HEK293 (cell line): ENCODE measurements around the gene BDKRB1.
A peak's percentile ranks its signal among the peaks of the same experiment; 100 is the strongest.
"Not testable (repeated sequence)": the region's sequence is repeated elsewhere in the genome, so short reads cannot be mapped to it uniquely, and the experiment has no call there.

Source experiments
- CTCF ChIA-PET: fragments of 350-600 bp; formaldehyde crosslinking; extraction: SDS; loops from one replicate; lab custom pipeline; 2021; ENCODE audit warnings: antibody characterized with exemption; lab: Yijun Ruan, JAX
- POLR2A ChIA-PET: fragments of 300-600 bp; formaldehyde crosslinking; extraction: SDS; loops from one replicate; lab custom pipeline; 2020; ENCODE audit warnings: antibody characterized with exemption, inconsistent platforms; lab: Yijun Ruan, JAX
- H3K27ac ChIP-seq: fragments of 200-500 bp; sonication (Bioruptor generic); 2 replicates; pipeline ENCODE4 v1.5.1; 2014; ENCODE audit warnings: low read depth, low read length, control low read depth, inconsistent platforms; ENCODE audit errors: extremely low read depth
- H3K36me3 ChIP-seq, 2 experiments: fragments of 200-500 bp in 1 of 2; sonication (Bioruptor generic) in 1 of 2; 1 replicate in 1 of 2; 2 replicates in 1 of 2; pipeline ENCODE4 v1.5.1; 2014 to 2017; ENCODE audit warnings: inconsistent platforms in 2 of 2, low read length in 2 of 2; ENCODE audit not compliant: control insufficient read depth in 2 of 2, insufficient read depth in 1 of 2
- H3K4me1 ChIP-seq: fragments of 200-500 bp; sonication (Bioruptor generic); 2 replicates; pipeline ENCODE4 v1.5.1; 2014; ENCODE audit warnings: mild to moderate bottlenecking, low read length, inconsistent platforms; ENCODE audit not compliant: control insufficient read depth, insufficient read depth
- H3K4me3 ChIP-seq: 2 replicates; pipeline ENCODE4 v1.5.1; 2011; ENCODE audit warnings: low read depth, mild to moderate bottlenecking, control low read depth, low read length, moderate library complexity
- H3K9me3 ChIP-seq: fragments of 200-500 bp; sonication (Bioruptor generic); 2 replicates; pipeline ENCODE4 v1.5.1; 2014; ENCODE audit warnings: low read depth, low read length, inconsistent platforms; ENCODE audit not compliant: control insufficient read depth, insufficient read depth
- HOXD13 ChIP-seq: sonication (generic); formaldehyde crosslinking; IDR thresholded peaks from 2 replicates; pipeline ENCODE4 v1.8.0; 2022; ENCODE audit warnings: missing genetic modification reagents, borderline replicate concordance
- INSM2 ChIP-seq: fragments of 450-650 bp; formaldehyde crosslinking; IDR thresholded peaks from 2 replicates; pipeline ENCODE4 v1.5.1; 2016; ENCODE audit warnings: missing biosample characterization, missing genetic modification characterization
- REPIN1 ChIP-seq: fragments of 450-650 bp; formaldehyde crosslinking; IDR thresholded peaks from 2 replicates; pipeline ENCODE4 v1.5.1; 2017; ENCODE audit warnings: missing biosample characterization, missing genetic modification characterization, low read depth
- REST ChIP-seq: fragments of 450-650 bp; formaldehyde crosslinking; IDR thresholded peaks from 2 replicates; pipeline ENCODE4 v1.5.1; 2016; ENCODE audit warnings: missing biosample characterization, missing genetic modification characterization
- SCRT2 ChIP-seq: fragments of 450-650 bp; formaldehyde crosslinking; IDR thresholded peaks from 2 replicates; pipeline ENCODE4 v1.5.1; 2016; ENCODE audit warnings: missing biosample characterization, missing genetic modification characterization
- WT1 ChIP-seq: fragments of 450-650 bp; formaldehyde crosslinking; IDR thresholded peaks from 2 replicates; pipeline ENCODE4 v1.5.1; 2016; ENCODE audit warnings: missing biosample characterization, missing genetic modification characterization
- ZNF133 ChIP-seq: fragments of 450-650 bp; formaldehyde crosslinking; IDR thresholded peaks from 2 replicates; pipeline ENCODE4 v1.5.1; 2016; ENCODE audit warnings: missing biosample characterization, missing genetic modification characterization
- ZNF146 ChIP-seq: fragments of 450-650 bp; formaldehyde crosslinking; IDR thresholded peaks from 2 replicates; pipeline ENCODE4 v1.5.1; 2016; ENCODE audit warnings: missing biosample characterization, missing genetic modification characterization
- ZNF211 ChIP-seq: fragments of 450-650 bp; formaldehyde crosslinking; IDR thresholded peaks from 2 replicates; pipeline ENCODE4 v1.5.1; 2016; ENCODE audit warnings: low read depth, missing biosample characterization, missing genetic modification characterization
- ZNF214 ChIP-seq: fragments of 450-650 bp; formaldehyde crosslinking; IDR thresholded peaks from 2 replicates; pipeline ENCODE4 v1.5.1; 2017; ENCODE audit warnings: missing biosample characterization, mild to moderate bottlenecking, missing genetic modification characterization, borderline replicate concordance
- ZNF335 ChIP-seq: fragments of 450-650 bp; formaldehyde crosslinking; conservative IDR thresholded peaks from 2 replicates; pipeline ENCODE4 v1.5.1; 2016; ENCODE audit warnings: missing biosample characterization, missing genetic modification characterization
- ZNF354C ChIP-seq: fragments of 450-650 bp; formaldehyde crosslinking; IDR thresholded peaks from 2 replicates; pipeline ENCODE4 v1.5.1; 2016; ENCODE audit warnings: missing biosample characterization, missing genetic modification characterization, low read depth, borderline replicate concordance
- ZNF488 ChIP-seq: fragments of 450-650 bp; formaldehyde crosslinking; IDR thresholded peaks from 2 replicates; pipeline ENCODE4 v1.5.1; 2016; ENCODE audit warnings: missing biosample characterization, missing genetic modification characterization
- ZNF571 ChIP-seq: fragments of 450-650 bp; formaldehyde crosslinking; IDR thresholded peaks from 2 replicates; pipeline ENCODE4 v1.5.0; 2017; ENCODE audit warnings: missing biosample characterization, missing genetic modification characterization
- ZNF692 ChIP-seq: fragments of 450-650 bp; formaldehyde crosslinking; IDR thresholded peaks from 2 replicates; pipeline ENCODE4 v1.5.1; 2016; ENCODE audit warnings: missing biosample characterization, missing genetic modification characterization
- ZNF747 ChIP-seq: fragments of 450-650 bp; formaldehyde crosslinking; IDR thresholded peaks from 2 replicates; pipeline ENCODE4 v1.5.1; 2016; ENCODE audit warnings: missing biosample characterization, missing genetic modification characterization
- ZNF791 ChIP-seq: fragments of 450-650 bp; formaldehyde crosslinking; IDR thresholded peaks from 2 replicates; pipeline ENCODE4 v1.5.1; 2016; ENCODE audit warnings: missing biosample characterization, missing genetic modification characterization
- ZNF792 ChIP-seq: fragments of 450-650 bp; formaldehyde crosslinking; IDR thresholded peaks from 2 replicates; pipeline ENCODE4 v1.5.1; 2016; ENCODE audit warnings: missing biosample characterization, missing genetic modification characterization

BDKRB1 gene

GRCh38 chr14:96243785-96244184 lies 12.2 kb upstream of the BDKRB1 start:
- Histone ChIP-seq H3K27ac (no peak overlapping the region), H3K36me3 (no peaks in the 10 kb centered on the region), H3K4me3 (no peak overlapping the region), H3K9me3 (no peaks in the 10 kb centered on the region), H3K4me1 (no peaks in the 10 kb centered on the region)
- no peak for TF ChIP-seq ZNF747 (tag by site-specific recombination)
- no peak for TF ChIP-seq ZNF488
- TF ChIP-seq ZNF791 (tag by site-specific recombination) = no peak
- TF ChIP-seq ZNF692 = no peak
- no peak for TF ChIP-seq WT1
- TF ChIP-seq ZNF792 (tag by site-specific recombination) = no peak
- no peak for TF ChIP-seq REPIN1
- TF ChIP-seq ZNF335 (tag by site-specific recombination) = no peak
- TF ChIP-seq ZNF211 = no peak
- no peak for TF ChIP-seq ZNF133 (tag by site-specific recombination)
- no peak for TF ChIP-seq ZNF571 (tag by site-specific recombination)
- TF ChIP-seq SCRT2 (tag by site-specific recombination) = no peak
- no peak for TF ChIP-seq REST
- no peak for TF ChIP-seq ZNF214 (tag by site-specific recombination)
- no peak for TF ChIP-seq ZNF354C (tag by site-specific recombination)
- no peak for TF ChIP-seq HOXD13
- TF ChIP-seq INSM2 (tag by site-specific recombination) = no peak
- ChIA-PET CTCF (no interaction called here), POLR2A (no interaction called here)

- H3K4me1 ChIP-seq, H3K36me3 ChIP-seq, H3K4me3 ChIP-seq, CTCF ChIA-PET, POLR2A ChIA-PET, H3K9me3 ChIP-seq, H3K27ac ChIP-seq: not testable (repeated sequence)
- TF ChIP-seq ZNF146 (tag by site-specific recombination) = peak; percentile 62; the same call in 1 of the 2 replicates
Observed at GRCh38 chr14:96245074-96245473, 10.9 kb upstream of the BDKRB1 start.
